Measurements from ENCODE around the gene OXER1.

OXER1 gene

DNA sequence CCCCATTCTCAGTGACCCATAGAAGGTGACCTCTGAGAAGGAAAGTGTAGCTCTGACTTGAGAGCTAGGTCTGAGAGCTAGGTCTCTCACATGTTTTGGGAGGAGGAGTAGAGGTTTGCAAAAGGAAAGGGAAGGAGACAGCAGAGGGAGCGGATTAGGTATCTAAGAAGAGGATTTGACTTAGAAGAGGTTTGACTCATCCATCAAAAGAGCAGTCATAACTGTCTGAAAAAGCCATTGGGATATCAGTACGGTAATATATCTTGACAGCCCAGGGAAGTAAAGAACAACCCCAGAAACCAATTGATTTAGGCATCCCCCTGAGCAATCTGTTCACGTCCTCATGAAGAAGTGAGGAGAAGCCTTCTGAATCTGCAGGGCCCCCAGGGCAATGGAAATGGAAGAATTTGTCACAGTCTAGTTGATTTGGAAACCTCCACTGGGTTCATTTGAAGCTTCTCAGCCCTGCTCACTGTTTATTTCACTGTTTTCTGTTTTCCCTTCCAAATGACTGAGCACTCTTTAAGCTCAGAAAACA, 19.3 kb downstream of the OXER1 start:
- ChIA-PET CTCF (no interaction called here), POLR2A (no interaction called here)
- TF ChIP-seq ZNF221 (tag by site-specific recombination; IDR thresholded peaks at IDR 0.05; ENCODE audit: borderline replicate concordance), result no peak
- TF ChIP-seq, protein P1, sequence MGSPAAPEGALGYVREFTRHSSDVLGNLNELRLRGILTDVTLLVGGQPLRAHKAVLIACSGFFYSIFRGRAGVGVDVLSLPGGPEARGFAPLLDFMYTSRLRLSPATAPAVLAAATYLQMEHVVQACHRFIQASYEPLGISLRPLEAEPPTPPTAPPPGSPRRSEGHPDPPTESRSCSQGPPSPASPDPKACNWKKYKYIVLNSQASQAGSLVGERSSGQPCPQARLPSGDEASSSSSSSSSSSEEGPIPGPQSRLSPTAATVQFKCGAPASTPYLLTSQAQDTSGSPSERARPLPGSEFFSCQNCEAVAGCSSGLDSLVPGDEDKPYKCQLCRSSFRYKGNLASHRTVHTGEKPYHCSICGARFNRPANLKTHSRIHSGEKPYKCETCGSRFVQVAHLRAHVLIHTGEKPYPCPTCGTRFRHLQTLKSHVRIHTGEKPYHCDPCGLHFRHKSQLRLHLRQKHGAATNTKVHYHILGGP (tag by site-specific recombination; IDR thresholded peaks at IDR 0.05), result no peak
- TF ChIP-seq ZBTB20 (tag by site-specific recombination; IDR thresholded peaks at IDR 0.05), result no peak
- H3K4me1 ChIP-seq (ENCODE audit: control insufficient read depth, insufficient read depth, low read length), result no peaks in the 10 kb centered on the region
- H3K36me3 ChIP-seq (ENCODE audit: control insufficient read depth in 2 of 2, insufficient read depth in 1 of 2, low read length in 2 of 2), result peaks cover 0 to 10% of the 10 kb centered on the region in 2 experiments; a peak in 2 of 3 replicates
- no peak overlapping the region for H3K4me3 ChIP-seq (ENCODE audit: low read depth, low read length)
- H3K27ac ChIP-seq (ENCODE audit: extremely low read depth, low read depth, low read length), result no peak overlapping the region
- no peaks in the 10 kb centered on the region for H3K9me3 ChIP-seq (ENCODE audit: control insufficient read depth, insufficient read depth, low read depth, low read length)

DNA sequence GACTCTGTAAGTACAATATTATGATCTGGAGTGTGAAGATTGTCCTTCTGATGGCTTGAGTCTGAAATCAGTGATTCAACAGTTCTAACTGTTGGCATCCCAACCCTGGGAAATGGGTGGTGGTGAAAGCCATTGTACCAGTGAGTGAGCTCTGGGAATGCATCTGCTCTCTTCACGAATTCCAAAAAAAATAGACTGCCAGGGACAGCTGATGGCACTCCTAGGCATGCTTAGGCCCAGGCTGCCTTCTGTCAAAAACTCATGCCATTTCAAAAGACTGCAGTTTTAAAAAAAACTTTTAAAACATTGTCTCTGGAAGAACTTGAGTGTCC, 20.3 kb downstream of the OXER1 start:
- Histone ChIP-seq H3K4me1 (ENCODE audit: control insufficient read depth, insufficient read depth, low read length) (no peaks in the 10 kb centered on the region), H3K4me3 (ENCODE audit: low read depth, low read length) (no peak overlapping the region), H3K27ac (ENCODE audit: extremely low read depth, low read depth, low read length) (no peak overlapping the region), H3K9me3 (ENCODE audit: control insufficient read depth, insufficient read depth, low read depth, low read length) (no peaks in the 10 kb centered on the region), H3K36me3 (ENCODE audit: control insufficient read depth in 2 of 2, insufficient read depth in 1 of 2, low read length in 2 of 2) (peaks cover 0 to 10% of the 10 kb centered on the region in 2 experiments; a peak in 2 of 3 replicates)
- ChIA-PET POLR2A (no interaction called here), CTCF (no interaction called here)
- TF ChIP-seq GLI2 (tag by site-specific recombination; IDR thresholded peaks at IDR 0.05; ENCODE audit: borderline replicate concordance, low read depth), result no peak
- TF ChIP-seq, protein P2, sequence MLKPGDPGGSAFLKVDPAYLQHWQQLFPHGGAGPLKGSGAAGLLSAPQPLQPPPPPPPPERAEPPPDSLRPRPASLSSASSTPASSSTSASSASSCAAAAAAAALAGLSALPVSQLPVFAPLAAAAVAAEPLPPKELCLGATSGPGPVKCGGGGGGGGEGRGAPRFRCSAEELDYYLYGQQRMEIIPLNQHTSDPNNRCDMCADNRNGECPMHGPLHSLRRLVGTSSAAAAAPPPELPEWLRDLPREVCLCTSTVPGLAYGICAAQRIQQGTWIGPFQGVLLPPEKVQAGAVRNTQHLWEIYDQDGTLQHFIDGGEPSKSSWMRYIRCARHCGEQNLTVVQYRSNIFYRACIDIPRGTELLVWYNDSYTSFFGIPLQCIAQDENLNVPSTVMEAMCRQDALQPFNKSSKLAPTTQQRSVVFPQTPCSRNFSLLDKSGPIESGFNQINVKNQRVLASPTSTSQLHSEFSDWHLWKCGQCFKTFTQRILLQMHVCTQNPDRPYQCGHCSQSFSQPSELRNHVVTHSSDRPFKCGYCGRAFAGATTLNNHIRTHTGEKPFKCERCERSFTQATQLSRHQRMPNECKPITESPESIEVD (tag by site-specific recombination; IDR thresholded peaks at IDR 0.05), result no peak
- TF ChIP-seq SP7 (tag by site-specific recombination; IDR thresholded peaks at IDR 0.05), result no peak
- no peak for TF ChIP-seq ZNF335 (tag by site-specific recombination; conservative IDR thresholded peaks at IDR 0.05)
- TF ChIP-seq REPIN1 (tag by site-specific recombination; IDR thresholded peaks at IDR 0.05; ENCODE audit: low read depth), result no peak
- no peak for TF ChIP-seq MEIS1 (CRISPR knock-in tag; IDR thresholded peaks at IDR 0.05; ENCODE audit: borderline replicate concordance)

DNA sequence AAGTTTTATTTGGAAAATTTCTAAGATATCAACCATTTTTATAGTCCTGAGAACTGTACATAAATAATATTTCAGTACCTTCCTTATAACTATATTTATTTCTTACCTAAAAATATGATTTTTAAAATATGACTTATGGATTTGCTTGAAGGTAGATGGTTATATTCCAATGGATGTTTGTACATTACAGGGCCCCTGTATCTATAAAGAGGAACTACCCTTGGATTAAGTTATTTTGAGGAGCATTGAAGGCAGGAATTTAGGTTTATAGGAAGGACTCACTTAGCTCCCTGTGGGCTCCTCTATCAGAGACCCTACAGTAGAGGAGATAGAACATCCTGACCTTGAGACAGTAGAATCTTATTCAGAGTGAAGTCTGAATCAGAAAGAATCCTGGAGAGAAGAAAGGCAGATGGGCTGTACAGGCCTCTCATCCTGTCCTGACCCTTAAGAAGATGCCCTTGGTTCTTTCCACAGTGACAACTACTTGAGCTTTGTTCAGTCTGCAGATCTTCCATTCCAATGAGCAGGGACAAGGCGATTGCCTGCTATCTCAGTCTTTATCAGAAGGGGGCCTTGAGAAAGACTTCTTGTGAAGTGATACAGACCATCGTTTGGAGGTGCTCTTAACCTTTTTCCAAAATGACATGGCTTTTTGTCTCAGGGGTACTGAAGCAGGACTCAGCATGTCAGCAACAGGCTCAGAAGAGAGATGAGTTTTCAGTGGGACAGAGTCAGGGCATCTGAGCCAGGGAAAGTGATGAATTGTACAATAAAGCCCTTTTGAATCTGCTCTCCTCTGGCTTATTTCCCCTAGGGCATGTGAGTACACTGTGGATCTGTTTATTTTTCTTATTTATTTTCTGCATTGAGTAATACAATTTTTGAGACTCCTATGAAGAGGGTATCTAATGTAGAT, 20.9 kb downstream of the OXER1 start:
- peaks cover 0 to 10% of the 10 kb centered on the region in 2 experiments; a peak in 2 of 3 replicates for H3K36me3 ChIP-seq (ENCODE audit: control insufficient read depth in 2 of 2, insufficient read depth in 1 of 2, low read length in 2 of 2)
- no peaks in the 10 kb centered on the region for H3K9me3 ChIP-seq (ENCODE audit: control insufficient read depth, insufficient read depth, low read depth, low read length)
- H3K4me1 ChIP-seq (ENCODE audit: control insufficient read depth, insufficient read depth, low read length), result no peaks in the 10 kb centered on the region
- no peak overlapping the region for H3K4me3 ChIP-seq (ENCODE audit: low read depth, low read length)
- ChIA-PET CTCF (interaction anchor here (0.5 to 0.6 kb wide), 2 partner anchors 14 to 648 kb away, joined by 3 read pairs; no protein-coding TSS in a partner anchor), POLR2A (no interaction called here)
- TF ChIP-seq TRIM28 (IDR thresholded peaks at IDR 0.05; ENCODE audit: borderline replicate concordance, low read length) (no peak), GFI1B (tag by site-specific recombination; IDR thresholded peaks at IDR 0.05) (no peak)
- no peak overlapping the region for H3K27ac ChIP-seq (ENCODE audit: extremely low read depth, low read depth, low read length)

DNA sequence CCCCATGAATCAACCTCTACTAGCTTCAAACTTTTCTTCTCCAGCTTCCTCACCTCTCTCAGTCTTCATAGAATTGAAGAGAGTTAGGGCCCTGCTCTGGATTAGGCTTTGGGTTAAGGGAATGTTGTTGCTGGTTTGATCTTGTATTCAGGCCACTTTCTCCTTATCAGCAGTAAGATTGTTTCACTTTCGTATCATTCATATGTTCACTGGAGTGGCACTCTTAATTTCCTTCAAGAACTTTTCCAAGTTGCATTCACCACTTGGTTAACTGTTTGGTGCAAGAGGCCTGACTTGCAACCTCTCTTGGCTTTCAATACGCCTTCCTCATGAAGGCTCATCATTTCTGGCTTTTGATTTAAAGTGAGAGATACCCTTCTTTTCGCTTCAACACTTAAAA, 22.8 kb downstream of the OXER1 start:
- Histone ChIP-seq H3K27ac (ENCODE audit: extremely low read depth, low read depth, low read length) (no peak overlapping the region), H3K36me3 (ENCODE audit: control insufficient read depth in 2 of 2, insufficient read depth in 1 of 2, low read length in 2 of 2) (peaks cover 0 to 17% of the 10 kb centered on the region in 2 experiments; a peak in 2 of 3 replicates), H3K9me3 (ENCODE audit: control insufficient read depth, insufficient read depth, low read depth, low read length) (no peaks in the 10 kb centered on the region), H3K4me3 (ENCODE audit: low read depth, low read length) (no peak overlapping the region), H3K4me1 (ENCODE audit: control insufficient read depth, insufficient read depth, low read length) (no peaks in the 10 kb centered on the region)
- CTCF ChIA-PET, result no interaction called here
- TF ChIP-seq, protein P3, sequence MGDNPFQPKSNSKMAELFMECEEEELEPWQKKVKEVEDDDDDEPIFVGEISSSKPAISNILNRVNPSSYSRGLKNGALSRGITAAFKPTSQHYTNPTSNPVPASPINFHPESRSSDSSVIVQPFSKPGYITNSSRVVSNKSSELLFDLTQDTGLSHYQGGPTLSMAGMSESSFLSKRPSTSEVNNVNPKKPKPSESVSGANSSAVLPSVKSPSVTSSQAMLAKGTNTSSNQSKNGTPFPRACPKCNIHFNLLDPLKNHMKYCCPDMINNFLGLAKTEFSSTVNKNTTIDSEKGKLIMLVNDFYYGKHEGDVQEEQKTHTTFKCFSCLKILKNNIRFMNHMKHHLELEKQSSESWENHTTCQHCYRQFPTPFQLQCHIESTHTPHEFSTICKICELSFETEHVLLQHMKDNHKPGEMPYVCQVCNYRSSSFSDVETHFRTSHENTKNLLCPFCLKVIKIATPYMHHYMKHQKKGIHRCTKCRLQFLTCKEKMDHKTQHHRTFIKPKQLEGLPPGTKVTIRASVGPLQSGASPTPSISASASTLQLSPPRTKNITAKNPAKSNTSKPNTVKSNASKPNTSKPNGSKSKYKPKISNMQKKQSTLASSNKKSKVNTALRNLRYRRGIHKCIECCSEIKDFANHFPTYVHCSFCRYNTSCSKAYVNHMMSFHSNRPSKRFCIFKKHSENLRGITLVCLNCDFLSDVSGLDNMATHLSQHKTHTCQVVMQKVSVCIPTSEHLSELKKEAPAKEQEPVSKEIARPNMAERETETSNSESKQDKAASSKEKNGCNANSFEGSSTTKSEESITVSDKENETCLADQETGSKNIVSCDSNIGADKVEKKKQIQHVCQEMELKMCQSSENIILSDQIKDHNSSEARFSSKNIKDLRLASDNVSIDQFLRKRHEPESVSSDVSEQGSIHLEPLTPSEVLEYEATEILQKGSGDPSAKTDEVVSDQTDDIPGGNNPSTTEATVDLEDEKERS (tag by site-specific recombination; IDR thresholded peaks at IDR 0.05), result no peak
- POLR2A ChIA-PET, result no interaction called here

Measured in HEK293 (cell line).